Bronchial epithelial cell (primary cell): Measurements from ENCODE around the gene SAMD4A. TPM values are rescaled to one million over a fixed set of nuclear protein-coding genes. Genes with fewer than 3 reads are reported as not detected.

ENCODE experiments used
- DNase-seq: peaks from one replicate; pipeline ENCODE4 v3.0.0-alpha.2; 2010; ENCODE audit warnings: low read depth
- FAIRE-seq: peaks from 2 replicates; lab custom pipeline; 2011; peaks lifted over from hg19 to GRCh38; lab: Jason Lieb, UNC
- H3K27me3 ChIP-seq: 2 replicates; pipeline ENCODE4 v1.5.1; 2011; ENCODE audit warnings: low read length; ENCODE audit not compliant: control insufficient read depth, insufficient read depth
- H3K36me3 ChIP-seq: 2 replicates; pipeline ENCODE4 v1.5.1; 2011; ENCODE audit warnings: low read length; ENCODE audit not compliant: control insufficient read depth, insufficient read depth
- H3K4me3 ChIP-seq: 2 replicates; pipeline ENCODE4 v1.5.1; 2011; ENCODE audit warnings: mild to moderate bottlenecking, low read depth, low read length, control low read depth
- total RNA-seq: library from RNA; depleted of rRNA; stranded (reverse); fragments of >200 nt; gene quantifications from 2 replicates; pipeline ENCODE4 v1.2.1, GENCODE V29; 2014
- TF ChIP-seq, protein P1 (sequence below): IDR thresholded peaks from 2 replicates; pipeline ENCODE4 v1.5.1; 2011; ENCODE audit warnings: mild to moderate bottlenecking, moderate library complexity, low read length, control low read depth, inconsistent platforms; ENCODE audit not compliant: insufficient read depth, severe bottlenecking

The SAMD4A gene
- total RNA-seq, 1 donor from 2014 or later = 13.4 TPM

DNA sequence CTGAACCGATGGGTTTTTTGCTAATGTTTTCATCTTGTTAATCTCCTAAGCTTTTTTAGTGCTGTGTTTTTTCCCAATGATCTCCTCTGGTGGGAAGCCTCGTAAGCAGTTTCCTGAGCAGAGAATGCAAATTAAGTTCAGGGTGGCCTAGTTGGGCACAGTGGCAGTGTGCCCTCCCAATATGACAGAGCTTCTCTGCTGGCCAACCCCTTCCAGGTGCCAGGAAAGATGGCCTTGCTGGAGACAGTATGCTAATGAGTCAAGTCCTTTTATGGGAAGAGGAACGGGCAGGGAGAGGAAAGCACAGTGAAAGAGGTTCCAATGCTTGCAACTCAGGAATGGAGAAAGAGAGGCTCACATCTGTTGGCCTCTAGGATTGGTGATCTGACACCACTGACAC, 219.9 kb downstream of the SAMD4A start:
- H3K4me3 ChIP-seq = no peak overlapping the region
- H3K36me3 ChIP-seq = peaks cover 7% of the 10 kb centered on the region
- TF ChIP-seq, protein P1, sequence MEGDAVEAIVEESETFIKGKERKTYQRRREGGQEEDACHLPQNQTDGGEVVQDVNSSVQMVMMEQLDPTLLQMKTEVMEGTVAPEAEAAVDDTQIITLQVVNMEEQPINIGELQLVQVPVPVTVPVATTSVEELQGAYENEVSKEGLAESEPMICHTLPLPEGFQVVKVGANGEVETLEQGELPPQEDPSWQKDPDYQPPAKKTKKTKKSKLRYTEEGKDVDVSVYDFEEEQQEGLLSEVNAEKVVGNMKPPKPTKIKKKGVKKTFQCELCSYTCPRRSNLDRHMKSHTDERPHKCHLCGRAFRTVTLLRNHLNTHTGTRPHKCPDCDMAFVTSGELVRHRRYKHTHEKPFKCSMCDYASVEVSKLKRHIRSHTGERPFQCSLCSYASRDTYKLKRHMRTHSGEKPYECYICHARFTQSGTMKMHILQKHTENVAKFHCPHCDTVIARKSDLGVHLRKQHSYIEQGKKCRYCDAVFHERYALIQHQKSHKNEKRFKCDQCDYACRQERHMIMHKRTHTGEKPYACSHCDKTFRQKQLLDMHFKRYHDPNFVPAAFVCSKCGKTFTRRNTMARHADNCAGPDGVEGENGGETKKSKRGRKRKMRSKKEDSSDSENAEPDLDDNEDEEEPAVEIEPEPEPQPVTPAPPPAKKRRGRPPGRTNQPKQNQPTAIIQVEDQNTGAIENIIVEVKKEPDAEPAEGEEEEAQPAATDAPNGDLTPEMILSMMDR = no peak
- FAIRE-seq = no peak
- no peak for DNase-seq
- no peaks in the 10 kb centered on the region for H3K27me3 ChIP-seq

DNA sequence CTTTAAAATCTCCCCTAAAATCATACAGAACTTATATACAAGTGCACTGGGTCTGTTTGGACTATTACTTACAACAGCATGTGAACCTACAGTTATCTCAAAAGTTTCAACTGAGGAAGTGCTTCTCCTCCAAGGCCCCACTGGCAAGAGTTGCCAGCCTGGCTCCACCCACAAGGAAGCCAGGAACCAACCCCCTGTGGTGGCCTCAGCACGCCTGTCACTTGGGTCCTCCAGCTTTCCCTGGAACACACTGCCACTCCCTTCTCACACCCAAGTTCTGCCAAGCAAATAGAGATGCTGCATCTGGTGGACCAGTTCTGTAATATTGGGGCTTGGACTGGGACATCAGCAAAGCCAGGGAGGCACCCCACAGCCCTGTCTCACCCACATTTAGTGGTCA, 220.3 kb downstream of the SAMD4A start:
- no peak for FAIRE-seq
- no peak for DNase-seq
- Histone ChIP-seq H3K4me3 (no peak overlapping the region), H3K27me3 (no peaks in the 10 kb centered on the region), H3K36me3 (peaks cover 7% of the 10 kb centered on the region)
- TF ChIP-seq, protein P1 = no peak

DNA sequence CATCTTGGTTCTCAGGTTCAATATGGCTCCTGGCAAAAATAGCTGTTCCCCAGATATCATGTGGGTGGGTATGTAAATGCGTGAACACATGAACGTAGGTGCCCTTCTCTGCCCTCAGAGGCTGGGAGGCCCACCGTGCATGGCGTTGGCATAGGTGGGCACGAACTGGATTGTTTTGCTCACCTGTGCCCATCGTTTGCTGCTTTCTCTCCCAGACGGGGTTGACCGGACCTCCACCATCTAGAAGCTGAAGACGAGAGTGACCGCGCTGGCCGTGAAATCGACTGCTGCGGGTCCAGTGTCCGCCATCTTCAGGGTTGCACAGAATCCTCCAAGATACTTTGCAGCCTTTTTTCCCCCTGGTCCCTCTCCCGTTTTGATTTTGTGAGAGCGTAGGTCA, 221.8 kb downstream of the SAMD4A start:
- H3K36me3 ChIP-seq = peaks cover 7% of the 10 kb centered on the region
- FAIRE-seq (no peak), DNase-seq (no peak)
- H3K4me3 ChIP-seq = no peak overlapping the region
- TF ChIP-seq, protein P1 = no peak
- H3K27me3 ChIP-seq = no peaks in the 10 kb centered on the region

DNA sequence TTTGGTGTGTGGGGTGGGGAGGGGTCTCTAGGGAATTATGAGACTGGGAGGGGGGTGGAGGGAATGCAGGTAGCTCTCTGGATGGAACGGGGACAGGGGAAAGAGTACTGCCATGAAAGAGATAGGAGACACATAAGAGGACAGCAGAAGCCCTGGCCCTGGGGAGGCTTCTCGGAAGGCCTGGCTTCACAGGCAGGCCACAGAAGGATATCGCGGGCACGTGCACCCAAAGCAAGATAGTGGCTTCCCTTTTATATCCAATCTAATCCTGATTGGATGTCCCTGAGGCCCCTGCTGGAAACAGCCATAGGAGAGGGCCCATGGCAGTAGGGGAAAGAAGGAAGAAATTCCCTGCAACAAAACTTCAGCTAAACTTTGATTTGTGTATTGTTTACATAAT, 222.2 kb downstream of the SAMD4A start:
- FAIRE-seq = no peak
- TF ChIP-seq, protein P1 = no peak
- H3K36me3 ChIP-seq = peaks cover 6% of the 10 kb centered on the region
- no peak for DNase-seq
- no peaks in the 10 kb centered on the region for H3K27me3 ChIP-seq
- no peak overlapping the region for H3K4me3 ChIP-seq

DNA sequence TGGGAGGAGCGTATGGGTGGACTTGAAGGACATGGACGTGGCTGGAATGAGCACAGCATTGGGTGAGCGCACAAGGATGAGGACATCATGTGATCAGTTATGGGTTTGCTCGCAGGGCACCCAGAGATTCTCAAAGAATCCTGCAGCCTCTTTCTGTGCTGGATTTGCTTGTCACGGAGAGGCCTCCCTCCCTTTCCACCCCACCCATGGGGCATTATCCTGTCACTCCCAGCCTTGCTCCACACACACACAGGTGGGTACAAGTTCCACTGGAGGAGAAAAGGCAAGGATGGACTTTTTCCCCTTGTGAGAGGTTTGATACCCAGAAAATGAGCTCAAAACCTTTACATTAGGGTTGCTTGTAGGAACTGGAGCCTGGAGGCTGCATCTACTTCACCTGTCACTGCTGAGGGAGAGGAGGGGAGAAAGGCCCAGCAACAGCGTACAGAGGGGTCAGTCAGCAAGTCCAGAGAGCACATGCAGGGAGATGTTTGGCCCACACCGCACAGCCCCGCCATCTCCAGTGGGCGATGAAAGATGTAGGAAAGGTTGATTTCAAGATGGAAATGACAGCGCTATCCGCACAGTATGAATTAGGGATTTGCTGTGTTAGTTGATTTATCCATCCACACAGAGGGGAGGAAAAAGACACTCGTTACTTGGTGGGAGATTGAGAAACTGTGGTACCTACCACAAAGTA, 223.0 kb downstream of the SAMD4A start:
- FAIRE-seq (no peak), DNase-seq (no peak)
- H3K36me3 ChIP-seq = peaks cover 5% of the 10 kb centered on the region
- TF ChIP-seq, protein P1 = no peak
- H3K27me3 ChIP-seq = no peaks in the 10 kb centered on the region
- no peak overlapping the region for H3K4me3 ChIP-seq

DNA sequence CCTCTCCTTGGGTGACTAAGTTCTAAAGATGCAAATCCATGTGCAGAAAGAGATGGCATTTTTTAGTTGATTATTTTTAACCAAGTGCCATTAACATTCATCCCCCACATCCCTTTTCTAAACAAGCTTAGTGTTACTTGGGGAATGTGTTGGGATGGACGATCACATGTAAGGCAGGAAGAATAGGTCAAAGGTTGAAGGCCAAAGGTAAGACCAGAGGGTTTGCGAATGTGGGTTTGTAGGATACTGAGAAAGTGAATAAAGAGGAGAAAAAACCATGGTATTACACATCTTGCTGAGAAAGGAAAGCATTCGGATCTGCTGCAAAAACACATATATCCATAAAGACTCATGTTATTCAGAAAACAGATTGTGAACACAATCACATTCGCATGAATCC, 224.1 kb downstream of the SAMD4A start:
- Histone ChIP-seq H3K36me3 (peaks cover 5% of the 10 kb centered on the region), H3K4me3 (no peak overlapping the region), H3K27me3 (no peaks in the 10 kb centered on the region)
- no peak for DNase-seq
- TF ChIP-seq, protein P1 = no peak
- no peak for FAIRE-seq
